ENCODE measurements around the gene UBR2.

UBR2 gene

DNA sequence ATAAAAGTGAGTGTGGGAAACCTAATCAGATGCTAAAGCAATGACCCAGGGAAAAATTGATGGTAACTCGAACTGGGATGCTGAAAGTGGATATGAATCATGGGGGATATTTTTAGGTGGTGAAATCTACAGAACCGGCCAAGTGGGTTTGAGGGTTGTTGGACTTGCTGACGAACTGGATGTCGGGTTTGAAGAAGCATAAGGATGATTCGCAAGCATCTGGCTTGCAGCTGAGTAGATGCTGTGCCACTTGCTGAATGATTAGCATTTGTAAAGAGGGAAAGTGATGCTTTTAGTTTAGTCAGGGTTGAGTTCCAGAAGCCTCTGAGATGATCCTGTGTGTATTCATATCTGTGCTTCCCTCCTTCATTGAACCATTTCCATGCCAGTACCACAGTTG is 54.9 kb downstream of the UBR2 start:
- Histone ChIP-seq H3K4me2 (ENCODE audit: insufficient read depth, low read length) (no peak overlapping the region), H4K20me1 (ENCODE audit: insufficient read depth, low read length) (peaks cover 3% of the 10 kb centered on the region; the same call in 1 of the 2 replicates), H2AFZ (ENCODE audit: low read depth, low read length) (no peak overlapping the region), H3K79me2 (ENCODE audit: insufficient read depth, low read length) (no peaks in the 10 kb centered on the region), H3K36me3 (ENCODE audit: insufficient read depth, low read length) (peaks cover 63% of the 10 kb centered on the region), H3K9me3 (ENCODE audit: insufficient read depth, low read length, severe bottlenecking) (no peaks in the 10 kb centered on the region), H3K4me1 (ENCODE audit: insufficient read depth, low read length) (no peaks in the 10 kb centered on the region), H3K27ac (ENCODE audit: low read length) (no peak overlapping the region), H3K4me3 (ENCODE audit: low read depth in 1 of 2, low read length in 2 of 2) (no peak overlapping the region), H3K27me3 (ENCODE audit: insufficient read depth, low read length, poor library complexity) (no peaks in the 10 kb centered on the region), H3K9ac (ENCODE audit: low read depth, low read length) (no peak overlapping the region)
- DNase-seq, result no peak
- TF ChIP-seq, protein P1, sequence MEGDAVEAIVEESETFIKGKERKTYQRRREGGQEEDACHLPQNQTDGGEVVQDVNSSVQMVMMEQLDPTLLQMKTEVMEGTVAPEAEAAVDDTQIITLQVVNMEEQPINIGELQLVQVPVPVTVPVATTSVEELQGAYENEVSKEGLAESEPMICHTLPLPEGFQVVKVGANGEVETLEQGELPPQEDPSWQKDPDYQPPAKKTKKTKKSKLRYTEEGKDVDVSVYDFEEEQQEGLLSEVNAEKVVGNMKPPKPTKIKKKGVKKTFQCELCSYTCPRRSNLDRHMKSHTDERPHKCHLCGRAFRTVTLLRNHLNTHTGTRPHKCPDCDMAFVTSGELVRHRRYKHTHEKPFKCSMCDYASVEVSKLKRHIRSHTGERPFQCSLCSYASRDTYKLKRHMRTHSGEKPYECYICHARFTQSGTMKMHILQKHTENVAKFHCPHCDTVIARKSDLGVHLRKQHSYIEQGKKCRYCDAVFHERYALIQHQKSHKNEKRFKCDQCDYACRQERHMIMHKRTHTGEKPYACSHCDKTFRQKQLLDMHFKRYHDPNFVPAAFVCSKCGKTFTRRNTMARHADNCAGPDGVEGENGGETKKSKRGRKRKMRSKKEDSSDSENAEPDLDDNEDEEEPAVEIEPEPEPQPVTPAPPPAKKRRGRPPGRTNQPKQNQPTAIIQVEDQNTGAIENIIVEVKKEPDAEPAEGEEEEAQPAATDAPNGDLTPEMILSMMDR (IDR thresholded peaks at IDR 0.05; ENCODE audit: borderline replicate concordance, extremely low read depth, low read length, poor library complexity, severe bottlenecking), result no peak
- TF ChIP-seq EZH2 (IDR thresholded peaks at IDR 0.05; ENCODE audit: borderline replicate concordance, low read depth, low read length, severe bottlenecking), result no peak
- no peak for ATAC-seq (ENCODE audit: insufficient read depth, low read depth)

- Histone ChIP-seq H3K27me3 (ENCODE audit: insufficient read depth, low read length, poor library complexity) (no peaks in the 10 kb centered on the region), H3K4me1 (ENCODE audit: insufficient read depth, low read length) (no peaks in the 10 kb centered on the region), H3K9me3 (ENCODE audit: insufficient read depth, low read length, severe bottlenecking) (no peaks in the 10 kb centered on the region), H4K20me1 (ENCODE audit: insufficient read depth, low read length) (peaks cover 3% of the 10 kb centered on the region; the same call in 1 of the 2 replicates), H3K4me3 (ENCODE audit: low read depth in 1 of 2, low read length in 2 of 2) (no peak overlapping the region), H3K4me2 (ENCODE audit: insufficient read depth, low read length) (no peak overlapping the region), H3K36me3 (ENCODE audit: insufficient read depth, low read length) (peaks cover 62% of the 10 kb centered on the region), H3K27ac (ENCODE audit: low read length) (no peak overlapping the region), H2AFZ (ENCODE audit: low read depth, low read length) (no peak overlapping the region), H3K9ac (ENCODE audit: low read depth, low read length) (no peak overlapping the region), H3K79me2 (ENCODE audit: insufficient read depth, low read length) (no peaks in the 10 kb centered on the region)
- ATAC-seq (ENCODE audit: insufficient read depth, low read depth), result no peak
- TF ChIP-seq, protein P1 (IDR thresholded peaks at IDR 0.05; ENCODE audit: borderline replicate concordance, extremely low read depth, low read length, poor library complexity, severe bottlenecking), result no peak
- TF ChIP-seq EZH2 (IDR thresholded peaks at IDR 0.05; ENCODE audit: borderline replicate concordance, low read depth, low read length, severe bottlenecking), result no peak
- no peak for DNase-seq
These were observed 56.1 kb downstream of the UBR2 start for GRCh38 chr6:42619963-42620362.

DNA sequence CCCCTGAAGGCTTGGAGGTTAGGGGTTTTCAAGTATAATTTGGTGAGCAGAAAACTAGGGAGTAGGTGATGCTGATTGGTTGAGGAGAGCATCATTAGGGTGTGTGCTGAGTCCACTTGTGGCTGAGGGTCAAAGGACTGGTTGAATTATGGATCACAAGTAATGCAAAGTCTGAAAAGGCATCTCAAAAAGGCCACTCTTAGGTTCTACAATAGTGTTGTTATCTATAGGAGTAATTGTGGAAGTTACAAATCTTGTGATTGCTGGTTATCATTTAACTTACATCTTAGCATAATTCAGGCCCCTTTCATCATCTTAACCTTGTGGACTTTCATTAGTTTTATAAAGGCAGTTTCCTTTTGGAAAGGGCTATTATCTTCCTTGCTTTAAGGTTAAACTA is 60.8 kb downstream of the UBR2 start:
- Histone ChIP-seq H3K4me3 (ENCODE audit: low read depth in 1 of 2, low read length in 2 of 2) (no peak overlapping the region), H3K9me3 (ENCODE audit: insufficient read depth, low read length, severe bottlenecking) (no peaks in the 10 kb centered on the region), H3K9ac (ENCODE audit: low read depth, low read length) (no peak overlapping the region), H3K27me3 (ENCODE audit: insufficient read depth, low read length, poor library complexity) (no peaks in the 10 kb centered on the region), H4K20me1 (ENCODE audit: insufficient read depth, low read length) (no peaks in the 10 kb centered on the region), H3K36me3 (ENCODE audit: insufficient read depth, low read length) (peaks cover 49% of the 10 kb centered on the region), H3K79me2 (ENCODE audit: insufficient read depth, low read length) (no peaks in the 10 kb centered on the region), H3K4me2 (ENCODE audit: insufficient read depth, low read length) (no peak overlapping the region), H2AFZ (ENCODE audit: low read depth, low read length) (no peak overlapping the region), H3K27ac (ENCODE audit: low read length) (no peak overlapping the region), H3K4me1 (ENCODE audit: insufficient read depth, low read length) (no peaks in the 10 kb centered on the region)
- ATAC-seq (ENCODE audit: insufficient read depth, low read depth) (no peak), DNase-seq (no peak)
- TF ChIP-seq EZH2 (IDR thresholded peaks at IDR 0.05; ENCODE audit: borderline replicate concordance, low read depth, low read length, severe bottlenecking), result no peak
- TF ChIP-seq, protein P1 (IDR thresholded peaks at IDR 0.05; ENCODE audit: borderline replicate concordance, extremely low read depth, low read length, poor library complexity, severe bottlenecking), result no peak

- Histone ChIP-seq H3K4me2 (ENCODE audit: insufficient read depth, low read length) (no peak overlapping the region), H3K79me2 (ENCODE audit: insufficient read depth, low read length) (no peaks in the 10 kb centered on the region), H3K4me1 (ENCODE audit: insufficient read depth, low read length) (no peaks in the 10 kb centered on the region), H3K27me3 (ENCODE audit: insufficient read depth, low read length, poor library complexity) (no peaks in the 10 kb centered on the region), H3K27ac (ENCODE audit: low read length) (no peak overlapping the region), H3K4me3 (ENCODE audit: low read depth in 1 of 2, low read length in 2 of 2) (no peak overlapping the region), H3K9ac (ENCODE audit: low read depth, low read length) (no peak overlapping the region), H3K36me3 (ENCODE audit: insufficient read depth, low read length) (peaks cover 47% of the 10 kb centered on the region), H4K20me1 (ENCODE audit: insufficient read depth, low read length) (no peaks in the 10 kb centered on the region), H3K9me3 (ENCODE audit: insufficient read depth, low read length, severe bottlenecking) (no peaks in the 10 kb centered on the region), H2AFZ (ENCODE audit: low read depth, low read length) (no peak overlapping the region)
- no peak for ATAC-seq (ENCODE audit: insufficient read depth, low read depth)
- TF ChIP-seq EZH2 (IDR thresholded peaks at IDR 0.05; ENCODE audit: borderline replicate concordance, low read depth, low read length, severe bottlenecking), result no peak
- TF ChIP-seq, protein P1 (IDR thresholded peaks at IDR 0.05; ENCODE audit: borderline replicate concordance, extremely low read depth, low read length, poor library complexity, severe bottlenecking), result no peak
- DNase-seq, result no peak
These were observed 63.2 kb downstream of the UBR2 start for GRCh38 chr6:42627044-42627443.
